NCI-H1048 (cell line): ENCODE results near the gene ACOX3.

Experiments
- DNase-seq: peaks from one replicate; lab custom pipeline; 2025; lab: John Stamatoyannopoulos, UW

Gene ACOX3

DNA sequence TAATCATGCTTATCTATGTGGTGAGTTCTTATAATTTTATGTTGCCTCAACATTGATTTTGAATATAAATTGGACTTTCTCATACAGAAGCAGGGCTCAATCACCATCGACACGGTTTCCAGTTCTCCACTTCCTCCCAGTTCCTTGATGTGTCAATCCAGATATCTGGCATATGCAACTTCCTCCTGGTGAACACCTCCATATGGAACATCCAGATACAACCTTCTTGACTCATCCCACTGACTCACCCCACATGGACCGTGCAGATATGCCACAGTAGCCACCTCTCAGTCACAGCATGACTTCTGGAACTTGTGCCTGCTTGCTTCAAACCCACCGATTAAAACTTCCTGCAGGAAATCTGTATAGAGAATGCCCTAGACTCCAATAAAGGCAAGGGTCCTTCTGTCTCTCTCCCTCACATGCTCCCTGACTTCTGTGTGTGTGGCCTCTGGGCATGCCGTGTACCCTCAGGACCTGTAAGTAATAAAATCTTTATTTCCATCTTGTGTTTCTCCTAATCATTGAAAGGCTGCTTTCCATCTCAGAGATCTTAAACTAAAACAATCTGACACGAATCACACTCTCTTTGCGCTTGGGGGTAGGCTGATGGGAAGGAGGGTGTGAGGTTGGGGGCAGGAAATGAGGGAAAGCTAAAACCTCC lies 104.0 kb downstream of the ACOX3 start:
- no peak for DNase-seq

DNA sequence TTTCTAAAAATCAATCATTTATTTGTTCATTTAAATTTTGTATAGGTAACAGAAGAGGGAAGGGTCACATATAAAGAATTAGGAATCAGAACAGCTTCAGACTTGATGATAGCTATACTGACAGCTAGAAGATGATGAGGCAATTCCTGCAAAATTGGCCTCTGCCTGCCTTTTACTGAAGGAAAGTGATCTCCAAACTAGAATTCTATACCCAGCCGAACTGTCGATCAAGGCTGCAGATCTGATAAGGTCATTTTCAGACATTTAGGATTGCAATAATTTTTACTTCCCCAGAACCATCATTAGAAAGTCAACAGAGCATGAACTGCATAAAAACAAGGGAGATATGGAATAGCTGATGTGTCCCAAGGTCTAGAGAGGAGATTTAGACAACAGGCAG lies 104.7 kb downstream of the ACOX3 start:
- DNase-seq, result no peak

DNA sequence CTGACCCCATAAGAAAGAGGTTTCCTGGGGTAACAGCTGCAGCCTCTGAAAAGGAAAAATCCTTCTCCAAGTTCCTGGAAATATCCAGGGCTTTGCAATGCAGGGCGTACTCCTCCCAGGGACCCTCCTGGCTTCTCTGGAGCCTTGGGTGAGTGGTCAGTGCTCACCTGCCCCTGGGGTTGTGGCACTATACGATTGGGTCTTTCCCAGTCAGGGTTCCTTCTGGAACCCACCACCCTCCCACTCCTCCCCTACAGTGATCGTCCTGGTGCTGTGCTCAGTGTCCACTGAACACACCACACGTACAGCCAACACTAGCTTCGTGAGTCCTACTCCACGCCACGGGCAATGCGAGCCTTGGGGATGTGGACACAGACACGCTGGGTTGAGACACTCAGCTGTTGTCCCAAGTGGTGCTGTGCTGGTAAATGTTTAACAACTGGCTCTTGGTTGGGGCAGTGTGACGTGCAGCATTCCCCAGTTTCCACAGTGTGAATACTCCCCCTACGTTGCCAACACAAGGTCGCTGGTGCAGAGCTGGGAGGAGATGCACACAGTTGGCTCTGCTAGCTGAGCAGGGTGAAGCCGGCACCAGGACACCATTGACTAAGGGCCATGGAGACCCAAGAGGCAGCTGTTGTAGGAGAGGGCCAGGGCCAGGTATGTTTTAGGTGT lies 105.6 kb downstream of the ACOX3 start:
- no peak for DNase-seq

DNA sequence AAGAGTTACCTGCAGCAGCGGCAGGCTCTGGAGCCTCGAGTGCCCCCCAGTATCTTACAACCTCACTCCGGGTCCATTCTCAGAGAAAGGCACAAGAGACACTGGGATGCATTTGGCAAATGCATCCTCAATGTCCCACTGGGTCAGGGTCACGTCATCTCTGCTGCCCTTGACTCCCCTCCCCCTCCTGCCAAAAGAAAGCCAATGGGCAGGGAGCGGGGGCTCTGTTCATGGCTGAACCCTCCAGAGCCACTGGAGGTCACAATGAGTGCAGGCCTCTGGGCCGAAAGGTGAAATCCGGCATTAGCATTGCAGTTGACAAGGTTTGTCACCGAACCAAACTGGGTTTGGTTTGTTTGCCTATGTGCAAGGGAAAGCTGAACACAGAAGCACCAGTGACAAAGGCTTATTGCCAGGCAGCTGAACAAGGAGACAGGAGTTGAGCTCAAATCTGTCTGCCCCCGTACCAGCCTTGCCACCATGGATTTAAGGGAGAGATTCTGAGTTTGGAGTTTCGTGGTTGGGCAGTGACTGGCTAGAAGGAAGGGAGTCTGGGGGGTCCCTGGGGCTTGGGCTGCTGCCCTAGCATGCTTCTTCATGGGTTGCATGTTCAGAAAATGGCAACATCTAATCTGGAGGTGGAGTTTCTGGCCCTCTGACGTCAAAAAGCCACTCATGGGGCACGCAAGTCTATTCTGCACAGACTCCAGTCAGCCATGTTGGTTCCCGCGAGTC lies 106.6 kb downstream of the ACOX3 start:
- DNase-seq, result no peak

DNA sequence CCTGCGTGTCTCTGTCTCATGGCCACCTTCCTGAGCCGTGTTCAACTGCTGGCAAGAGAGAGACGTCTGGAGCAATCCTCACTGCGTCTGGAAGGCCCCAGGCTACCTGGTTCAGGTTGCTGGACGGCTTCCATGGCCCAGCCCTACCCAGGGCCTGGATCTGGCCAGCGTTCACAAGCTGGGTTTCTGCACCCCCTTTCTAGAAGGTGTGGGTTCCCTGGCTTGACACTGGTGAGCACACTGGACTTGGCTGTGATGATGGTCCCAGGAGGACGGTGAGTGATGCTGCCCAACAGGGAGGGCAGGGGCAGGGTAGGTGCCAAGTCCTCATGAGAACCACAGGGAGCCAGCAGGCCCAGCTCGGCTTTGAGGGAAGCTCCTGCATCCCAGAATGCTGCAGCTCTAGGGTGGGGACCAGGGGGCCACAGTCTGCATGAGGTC lies 107.6 kb downstream of the ACOX3 start:
- no peak for DNase-seq

DNA sequence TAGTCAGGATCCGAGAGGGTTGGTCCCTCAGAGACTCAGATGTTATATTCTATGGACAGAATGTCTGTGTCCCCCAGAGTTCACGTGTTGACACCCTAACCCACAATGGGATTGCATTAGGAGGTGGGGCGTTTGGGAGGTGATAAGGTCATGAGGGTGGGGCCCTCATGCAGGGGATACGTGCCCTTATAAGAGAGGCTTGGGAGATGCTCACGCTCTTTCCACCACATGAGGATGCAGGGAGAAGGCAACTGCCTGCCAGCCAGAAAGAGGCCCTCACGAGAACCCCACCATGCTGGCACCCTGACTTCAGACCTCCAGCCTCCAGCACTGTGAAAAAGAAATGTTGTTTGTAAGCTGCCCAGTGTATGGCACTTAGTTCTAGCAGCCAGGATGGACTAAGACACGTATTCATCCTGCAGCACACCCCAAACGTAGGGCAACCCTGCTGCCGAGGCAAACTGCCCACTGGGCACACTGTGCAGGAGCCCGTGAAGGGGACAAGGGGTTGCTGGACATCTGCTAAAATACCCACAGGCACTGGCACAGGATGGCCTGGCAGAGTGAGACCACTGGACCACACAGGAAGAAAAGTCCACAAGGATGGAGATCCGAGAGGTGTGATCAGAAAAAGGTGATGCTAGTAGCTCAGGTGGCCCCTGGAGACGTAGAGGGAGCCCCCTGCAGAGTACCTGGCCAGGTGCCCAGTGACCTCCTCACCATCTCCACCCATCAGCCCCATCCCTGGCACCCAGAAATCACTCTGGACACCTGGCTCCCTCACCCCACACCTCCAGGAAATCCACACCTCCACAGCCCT lies 108.3 kb downstream of the ACOX3 start:
- DNase-seq, result no peak

DNA sequence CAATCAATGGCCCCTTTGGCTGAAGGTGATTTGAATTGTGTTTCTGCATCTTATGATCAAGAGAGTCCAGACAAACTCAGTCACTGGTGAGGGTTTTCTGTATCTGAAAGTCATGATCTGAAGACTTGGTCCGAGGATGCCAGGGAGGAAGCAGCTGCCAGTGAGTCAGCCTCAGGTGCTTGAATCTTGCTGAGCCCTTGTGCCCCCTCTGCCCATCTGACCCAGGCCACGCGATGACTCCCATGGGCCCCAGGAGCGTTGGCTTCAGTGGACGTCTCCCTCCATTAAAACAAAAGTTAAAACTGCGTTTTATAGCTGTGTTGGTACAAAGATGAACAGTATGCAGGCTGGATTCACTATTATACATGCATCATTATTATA lies 109.0 kb downstream of the ACOX3 start:
- no peak for DNase-seq

DNA sequence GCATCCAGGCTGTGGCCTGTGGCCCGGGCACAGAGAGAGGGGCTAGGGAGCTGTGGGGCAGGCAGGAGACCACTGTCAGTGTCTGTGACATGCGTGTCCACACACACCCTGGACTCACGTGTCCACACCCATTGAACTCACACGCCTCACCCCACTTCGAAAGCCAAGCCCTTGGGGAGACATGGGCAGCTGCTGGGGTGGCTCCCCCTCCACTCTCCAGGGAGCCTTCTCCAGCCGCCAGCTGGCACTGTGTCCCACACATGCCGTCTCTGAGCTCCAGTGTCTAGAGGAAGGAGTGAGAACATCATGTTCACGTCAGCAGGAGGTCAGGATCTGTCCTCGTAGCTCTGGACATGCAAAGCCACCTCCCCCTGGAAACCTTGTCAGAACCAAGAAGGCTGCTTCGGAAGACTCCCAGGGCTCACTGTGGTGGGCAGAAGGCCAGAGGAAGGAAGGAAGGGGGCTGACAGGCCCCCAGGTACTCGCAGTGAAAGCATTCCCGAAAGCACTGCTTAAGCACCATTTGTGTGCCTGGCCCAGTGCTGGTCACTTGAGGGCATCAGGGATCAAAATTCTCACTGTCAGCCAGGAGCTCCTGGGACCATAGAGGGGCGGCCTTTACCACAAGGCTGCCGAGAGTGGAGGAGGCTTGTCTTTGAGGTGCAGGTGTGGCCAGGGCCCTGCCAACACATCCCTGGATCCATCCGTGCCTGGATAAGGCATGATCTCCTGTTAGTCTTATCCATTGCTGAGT lies 109.5 kb downstream of the ACOX3 start:
- no peak for DNase-seq

DNA sequence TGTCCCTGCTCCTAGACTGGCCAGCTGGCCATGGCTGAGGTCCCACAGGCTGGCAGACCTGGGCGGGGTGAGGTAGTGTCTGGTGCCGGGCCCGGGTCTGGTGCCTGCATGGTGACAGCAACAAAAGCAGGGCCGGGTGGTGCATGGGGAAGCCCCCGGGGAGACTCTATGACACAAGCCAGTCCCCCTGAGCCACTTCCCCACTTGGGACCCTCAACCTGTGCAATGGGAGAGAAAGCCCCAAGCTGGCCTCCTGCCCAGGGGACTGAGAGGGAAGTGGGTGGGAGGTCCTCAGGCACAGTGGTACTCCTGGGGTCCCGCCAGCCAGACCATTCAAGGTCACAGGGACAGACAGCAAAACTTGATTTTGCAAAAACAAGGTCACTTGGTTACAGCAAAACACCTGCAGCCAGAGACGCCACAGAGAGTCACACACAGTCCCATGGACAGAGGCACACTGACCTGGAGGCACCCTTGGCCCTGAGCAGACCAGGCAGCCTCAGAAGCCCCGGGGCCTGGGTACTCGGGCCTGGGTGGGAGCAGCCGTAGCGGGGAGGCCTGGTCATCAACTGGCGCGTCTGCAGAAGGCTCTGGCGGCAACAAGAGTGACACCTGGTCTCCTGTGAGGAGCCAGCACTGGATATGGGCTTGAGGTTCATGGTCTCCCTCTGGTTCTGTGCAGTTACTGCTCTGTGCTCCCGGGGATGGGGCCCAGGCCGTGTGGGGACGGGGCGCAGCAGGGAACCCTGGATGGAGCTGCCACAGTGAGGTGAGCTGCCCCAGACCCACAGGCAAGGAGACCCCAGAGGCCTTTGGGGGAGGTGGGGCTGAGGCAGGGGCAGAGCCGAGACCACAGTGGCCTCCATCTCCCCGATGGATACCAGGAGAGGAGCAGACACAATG lies 110.4 kb downstream of the ACOX3 start:
- DNase-seq, result no peak

DNA sequence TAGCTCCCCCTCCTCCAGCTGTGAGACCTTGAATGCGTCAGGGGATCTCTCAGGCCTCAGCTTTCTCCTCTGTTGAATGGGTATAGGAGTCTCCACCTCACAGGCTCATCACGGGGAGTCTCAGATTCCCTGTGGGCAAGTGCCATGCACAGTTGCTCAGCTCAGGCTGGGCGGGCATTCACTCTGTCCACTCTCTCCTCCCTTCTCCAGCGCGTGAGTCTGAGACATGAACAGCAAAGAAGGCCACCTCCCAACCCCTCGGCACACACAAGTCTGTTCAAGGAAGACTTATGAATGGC lies 111.0 kb downstream of the ACOX3 start:
- DNase-seq, result no peak

DNA sequence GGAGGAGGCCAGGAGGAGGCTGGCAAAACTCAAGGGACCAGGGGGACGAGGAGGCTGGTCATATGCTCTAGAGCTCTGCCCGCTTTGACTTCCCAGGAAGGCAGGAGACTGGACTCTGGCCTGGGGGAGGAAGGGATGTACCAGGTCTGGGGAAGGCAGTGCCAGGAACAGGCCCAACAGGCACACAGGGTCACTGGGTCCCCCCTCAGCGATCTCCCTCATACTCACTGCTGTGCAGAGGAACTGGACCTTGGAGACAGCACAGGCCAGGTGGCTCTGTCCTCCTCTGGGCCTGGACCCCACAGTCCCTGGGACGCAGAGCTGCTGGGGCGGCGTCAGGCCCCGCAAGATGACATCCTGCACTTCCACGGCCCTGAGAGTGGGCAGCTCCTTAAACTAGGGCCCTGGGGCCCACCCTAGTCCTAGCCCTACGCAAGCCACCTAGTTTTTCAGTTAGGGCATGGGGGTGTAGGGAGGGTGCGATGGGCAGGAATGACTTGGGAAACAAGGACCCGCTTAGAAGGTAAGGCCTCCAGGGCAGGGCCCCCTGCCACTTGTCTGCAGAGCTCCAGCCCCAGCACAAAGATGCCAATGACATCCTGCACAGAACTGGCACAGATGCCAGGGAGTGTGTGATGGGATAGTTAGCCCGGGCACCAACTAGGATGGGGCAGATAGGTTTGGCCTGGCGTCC lies 111.5 kb downstream of the ACOX3 start:
- DNase-seq, result no peak

DNA sequence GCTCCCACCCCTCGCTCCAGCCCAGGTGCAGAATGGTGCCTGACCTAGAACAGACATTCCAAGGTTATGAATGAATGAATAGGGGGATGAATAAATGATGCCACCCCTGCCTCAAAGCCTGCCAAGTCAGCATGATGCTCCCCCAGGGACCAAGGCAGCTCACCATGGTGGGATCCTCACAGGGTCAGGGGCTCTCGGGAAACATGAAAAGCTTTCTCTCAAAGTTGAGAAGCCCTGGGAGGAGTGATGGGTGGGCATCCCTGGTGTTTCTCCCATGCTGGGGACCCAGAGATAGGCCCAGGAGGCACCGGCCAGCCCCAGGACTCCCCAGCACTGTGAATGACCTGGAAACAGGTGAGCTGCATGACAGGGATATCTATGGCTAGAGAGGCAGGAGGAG lies 112.1 kb downstream of the ACOX3 start:
- DNase-seq, result no peak

DNA sequence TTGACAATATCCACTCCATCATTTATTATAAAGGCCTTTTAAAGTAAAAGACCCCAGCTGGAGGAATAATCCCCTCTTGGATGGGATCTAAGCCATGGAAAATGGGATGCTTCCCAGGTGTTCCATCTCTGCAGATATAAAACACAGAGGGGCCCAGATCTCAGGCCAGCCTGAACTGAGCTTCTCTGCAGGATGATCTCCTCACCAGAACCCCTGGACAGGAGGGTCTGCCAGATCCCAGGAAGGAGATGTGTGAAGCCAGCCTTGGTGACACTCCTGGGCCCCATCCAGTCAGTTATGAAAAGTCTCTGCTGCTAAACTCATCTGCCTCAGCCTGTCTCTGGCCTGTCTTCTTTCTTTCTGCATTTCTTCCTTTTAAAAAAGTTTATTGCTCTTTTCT lies 114.3 kb downstream of the ACOX3 start:
- no peak for DNase-seq

DNA sequence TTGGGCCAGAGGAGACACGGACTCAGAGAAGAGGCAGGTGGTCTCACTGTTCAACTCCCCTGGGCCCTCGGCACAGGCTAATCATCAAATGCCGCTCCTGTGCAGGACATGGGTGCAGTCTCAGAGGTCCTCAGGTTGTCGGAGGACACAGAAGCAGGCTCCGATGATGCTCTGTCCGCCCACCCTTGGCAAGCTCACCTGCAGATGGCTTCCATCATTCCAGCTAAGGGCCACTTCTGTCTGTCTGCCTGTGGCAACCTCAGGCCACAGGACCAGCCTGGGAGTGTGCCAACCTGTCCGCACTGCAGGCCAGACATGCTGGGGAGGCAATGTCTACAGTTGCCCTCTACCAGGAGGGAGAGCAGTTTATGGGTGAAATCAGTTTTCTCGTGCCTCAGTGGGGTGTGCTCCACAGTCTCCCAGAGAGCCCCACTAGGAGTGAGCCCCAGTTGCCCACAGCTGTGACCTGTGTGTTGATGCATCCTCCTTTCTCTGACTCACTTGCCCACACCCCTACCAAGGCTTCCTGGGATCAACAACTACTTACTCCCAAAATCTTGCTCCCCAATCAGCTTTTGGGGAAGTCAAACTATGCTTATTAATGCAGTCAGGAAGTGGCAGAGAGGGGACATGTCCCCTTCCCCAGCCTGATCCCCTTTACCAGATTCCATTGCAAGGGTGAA lies 115.1 kb downstream of the ACOX3 start:
- no peak for DNase-seq

DNA sequence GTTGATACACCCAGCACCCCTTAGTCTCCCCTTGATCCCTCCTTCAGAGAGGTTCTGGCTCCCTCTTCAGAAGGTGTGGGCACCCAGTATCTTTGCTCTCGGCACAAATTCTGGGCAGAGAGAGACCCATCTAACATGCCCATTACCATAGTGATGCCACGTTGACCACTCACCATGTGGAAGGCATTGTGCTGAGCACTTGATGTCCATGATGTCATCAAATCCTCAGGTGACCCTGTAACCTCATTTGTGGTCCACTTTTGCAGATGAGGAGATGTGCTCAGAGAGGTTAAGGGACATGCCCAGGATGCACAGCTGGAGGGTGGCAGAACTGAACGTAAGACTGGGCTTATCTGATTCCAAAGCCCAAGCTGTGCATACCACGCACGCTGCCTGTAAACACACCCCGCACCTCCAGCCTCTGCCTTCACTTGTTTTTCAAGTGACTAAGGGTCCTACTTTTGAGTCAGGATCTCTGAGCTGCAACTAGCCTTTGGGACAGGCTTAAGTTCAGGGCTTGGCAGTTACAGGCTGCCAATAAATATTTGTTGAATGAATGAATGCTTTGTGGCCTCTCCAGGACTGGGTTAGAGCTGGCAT lies 115.8 kb downstream of the ACOX3 start:
- DNase-seq, result no peak

DNA sequence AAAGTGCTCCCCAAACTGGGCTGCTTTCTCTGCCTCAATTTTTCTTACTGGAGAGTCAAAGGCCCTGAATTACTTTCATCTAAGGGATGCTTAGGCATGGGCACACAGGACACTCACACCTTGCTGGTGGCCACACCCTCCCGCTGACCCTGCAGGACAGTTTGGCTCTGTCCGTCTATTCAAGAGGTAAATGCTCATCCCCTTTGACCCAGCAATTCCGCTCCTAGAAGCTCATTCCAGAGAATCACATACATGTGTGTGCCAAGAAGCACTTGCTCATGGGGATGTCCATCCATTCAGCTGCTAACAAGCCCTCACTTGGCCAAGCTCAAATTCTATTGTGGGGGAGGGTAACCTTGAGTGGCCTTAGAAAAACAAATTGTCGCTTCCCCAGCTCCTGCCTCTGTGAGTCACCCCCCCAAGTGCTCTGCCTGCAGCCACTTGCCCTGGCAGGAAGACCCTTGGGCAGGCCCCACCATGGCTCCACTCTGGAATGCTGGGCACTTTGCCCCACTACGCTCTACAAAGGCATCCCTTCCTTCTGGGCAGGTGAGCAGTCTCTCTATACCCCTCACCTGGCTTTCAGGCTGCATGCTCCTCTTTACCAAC lies 116.5 kb downstream of the ACOX3 start:
- no peak for DNase-seq

DNA sequence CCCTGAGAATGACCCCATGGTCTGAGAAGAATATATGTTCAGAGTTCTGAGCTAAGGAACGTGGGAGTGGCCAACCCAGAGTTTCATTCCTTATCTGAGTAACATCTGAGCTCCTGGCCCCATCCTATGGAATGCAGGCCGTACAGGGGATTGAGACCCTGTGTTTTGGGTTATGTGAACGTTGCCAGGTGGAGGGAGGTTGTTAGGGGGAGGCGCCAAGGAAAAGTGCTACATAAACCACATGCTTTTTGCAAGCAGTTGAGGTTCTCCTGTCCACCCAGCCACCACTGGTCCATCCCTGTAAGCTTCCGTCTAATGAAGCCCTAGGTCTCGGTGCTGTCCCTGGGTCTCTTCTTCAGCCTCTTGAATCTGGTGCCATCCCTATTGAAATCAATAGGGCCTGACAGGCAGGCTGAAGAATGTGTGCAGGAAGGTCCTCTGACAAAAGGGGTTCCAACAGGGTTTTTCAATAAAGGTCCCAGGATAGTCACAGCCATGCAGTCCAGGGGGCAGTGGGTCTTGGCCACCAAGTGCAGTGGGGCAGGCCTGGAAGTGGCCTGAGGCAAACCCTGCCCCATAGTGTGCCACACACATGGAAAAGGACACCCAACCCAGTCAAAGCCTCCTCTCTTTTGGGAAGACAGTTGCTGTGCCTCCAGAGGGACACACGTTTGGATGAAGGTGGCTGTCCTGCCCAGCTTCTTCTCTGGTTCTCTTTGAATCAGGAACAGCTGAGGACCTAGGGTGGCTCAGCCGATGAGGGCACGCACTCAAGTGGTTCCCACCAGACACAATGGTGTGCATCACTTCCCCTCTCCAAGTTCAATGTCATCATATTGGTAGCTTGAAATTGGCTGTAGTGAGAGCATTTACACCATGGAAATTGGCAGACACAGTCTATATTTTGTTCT lies 117.5 kb downstream of the ACOX3 start:
- DNase-seq, result no peak

DNA sequence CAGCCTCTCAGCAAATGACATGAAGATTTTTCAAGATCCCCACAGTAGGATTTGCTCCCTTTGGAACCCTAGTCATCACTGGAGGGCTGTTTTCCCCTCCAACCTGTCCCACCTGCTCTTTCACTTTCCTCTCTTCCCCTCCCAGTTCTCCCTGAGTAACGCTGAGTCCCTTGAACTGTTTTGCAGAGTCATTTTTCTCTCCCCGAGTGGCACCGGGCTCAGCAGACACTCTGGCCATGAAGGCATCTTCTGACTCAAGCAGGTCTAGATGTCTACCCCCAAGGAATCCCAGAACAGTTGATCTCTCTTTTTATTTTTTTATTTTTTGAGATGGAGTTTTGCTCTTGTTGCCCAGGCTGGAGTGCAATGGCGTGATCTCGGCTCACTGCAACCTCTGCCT lies 118.8 kb downstream of the ACOX3 start:
- DNase-seq, result no peak
